Heart right ventricle (tissue), 16 donors: ENCODE results near the gene FAM83C. TPM values are rescaled to one million over a fixed set of nuclear protein-coding genes. Genes with fewer than 3 reads are reported as not detected.

ENCODE experiments used
- ATAC-seq, 8 donors: fragments of 200-7000 bp; cut with Tn5 transposase; one replicate each; pipeline ENCODE4 v1.9.1; 2020; ENCODE audit warnings: mild to moderate bottlenecking in 8 of 8, moderate library complexity in 8 of 8, moderate number of reproducible peaks in 1 of 8
- DNase-seq, 2 donors: peaks; one replicate each; pipeline ENCODE4 v3.0.0-alpha.2; 2020
- H3K27ac ChIP-seq, 10 donors: fragments of 200-600 bp; sonication (generic) in 2 of 10; one replicate each; pipeline versions ENCODE4 v1.5.0 to v1.8.0; 2020 to 2022; ENCODE audit warnings: mild to moderate bottlenecking in 3 of 10
- H3K27me3 ChIP-seq, 7 donors: fragments of 200-600 bp; one replicate each; pipeline ENCODE4 v1.8.0; 2021 to 2022; ENCODE audit warnings: mild to moderate bottlenecking in 2 of 7
- H3K36me3 ChIP-seq, 9 donors: fragments of 200-600 bp; sonication (generic) in 1 of 9; one replicate each; pipeline versions ENCODE4 v1.5.0 to v1.8.0; 2020 to 2022; ENCODE audit warnings: mild to moderate bottlenecking in 2 of 9
- H3K4me1 ChIP-seq, 9 donors: fragments of 200-600 bp; sonication (generic) in 1 of 9; one replicate each; pipeline versions ENCODE4 v1.5.0 to v1.8.0; 2020 to 2022; ENCODE audit warnings: mild to moderate bottlenecking in 4 of 9
- H3K4me3 ChIP-seq, 10 donors: fragments of 200-600 bp; sonication (generic) in 2 of 10; one replicate each; pipeline versions ENCODE4 v1.5.0 to v1.8.0; 2020 to 2022; ENCODE audit warnings: mild to moderate bottlenecking in 7 of 10, moderate library complexity in 2 of 10
- H3K9me3 ChIP-seq, 11 donors: fragments of 200-600 bp in 10 of 11; sonication (generic) in 2 of 11; one replicate each; pipeline versions ENCODE4 v1.5.0 to v1.8.0; 2013 to 2022; ENCODE audit warnings: mild to moderate bottlenecking in 2 of 11, control low read depth in 1 of 11, moderate library complexity in 1 of 11
- WGBS, 2 donors: extraction: QIAGEN DNeasy Blood & Tissue Kit; methylation state at CpG; one replicate each; pipeline ENCODE4 v1.1.7; 2013; ENCODE audit warnings: inconsistent platforms in 1 of 2; 5-methylcytosine and 5-hydroxymethylcytosine counted together
- intact Hi-C, 10 donors: fragments of 100-400 bp; cut with DNase I; formaldehyde crosslinking; loops; one replicate each; pipeline versions ENCODE4 v1.11.1 to v1.14.2; 2022
- polyA plus RNA-seq, 2 donors: library from polyadenylated mRNA; stranded (reverse); fragments of 200-250 nt; gene quantifications; one replicate each; pipeline ENCODE4 v1.2.3, GENCODE V29; 2013
- total RNA-seq, 10 donors: library from RNA; stranded (reverse); fragmentation: NEBNext Ultra II Directional in 3 of 10; extraction: Animal tissue kit (Norgen Biotek cat#: 25700) in 3 of 10; gene quantifications; one replicate each; pipeline versions ENCODE4 v1.2.1 to v1.2.4, GENCODE V29; 2021 to 2023
- TF ChIP-seq, protein P1 (sequence below), 9 donors: fragments of 200-600 bp; sonication (generic) in 2 of 9; IDR thresholded peaks; one replicate each; pipeline versions ENCODE4 v1.5.0 to v1.8.0; 2021 to 2022; ENCODE audit warnings: antibody characterized with exemption in 9 of 9, mild to moderate bottlenecking in 5 of 9, moderate library complexity in 1 of 9
- donor health status: Arrhythmogenic right ventricular cardiomyopathy.
- donor health status: ischemic (EF 13 %, LVEDD 7.1; RV severe dilation, severe dysfunction).
- donor health status: healthy with polysubstance abuse.
- donor health status: DM: no; HTN: yes; CAD: no.
- donor health status: DM: no; HTN: no; CAD: no.
- donor health status: ischemic (EF 25% LVEDD 6.9; RV normal size, moderate dysfunction).
- donor health status: ischemic (EF 25% LVEDD 5.7; RV mildly dilated, moderate dysfunction).
- donor health status: healthy.
- donor health status: DM: yes; HTN: yes; CAD: no.
- donor health status: Ischemic cardiomyopathy.
- donor health status: ischemic (EF 35%, LVEDD 5.7; RV mildly dilated, moderate dysfunction).
- donor health status: nonischemic (EF 11% LVEDD 7.7; RV severe dilation, severe dysfunction).
- donor health status: DM: yes; HTN: yes; CAD: no.
- donor health status: PGD.
- donor health status: ischemic (EF 29% LVEDD 5.4; RV normal size, mild dysfunction).
- donor health status: nonischemic (EF 23%, LVEDD 6.1; RV moderate dilation, normal function).

FAM83C gene
- total and polyA plus RNA-seq, 12 donors: 0.03 TPM; not detected in 11

DNA sequence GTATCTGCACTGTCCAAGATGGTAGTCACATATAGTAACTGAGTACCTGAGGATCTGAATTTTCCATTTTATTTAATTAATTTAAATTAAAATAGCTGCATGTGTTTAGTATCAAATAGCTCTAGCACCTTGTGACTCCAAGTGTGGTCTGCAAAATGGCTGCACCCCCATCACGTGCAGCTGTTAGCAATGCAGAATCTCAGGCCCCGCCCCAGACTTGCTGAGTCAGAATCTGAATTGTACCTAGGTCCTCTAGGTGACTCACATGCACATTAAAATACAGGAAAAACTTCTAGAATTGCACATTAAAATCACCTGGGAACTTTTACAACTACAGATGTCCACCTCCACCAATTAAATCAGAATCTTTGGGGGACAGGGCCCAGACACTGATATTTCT is 19.2 kb upstream of the FAM83C start:
- H3K27ac ChIP-seq: no peak overlapping the region
- H3K4me3 ChIP-seq: no peak overlapping the region
- TF ChIP-seq, protein P1, sequence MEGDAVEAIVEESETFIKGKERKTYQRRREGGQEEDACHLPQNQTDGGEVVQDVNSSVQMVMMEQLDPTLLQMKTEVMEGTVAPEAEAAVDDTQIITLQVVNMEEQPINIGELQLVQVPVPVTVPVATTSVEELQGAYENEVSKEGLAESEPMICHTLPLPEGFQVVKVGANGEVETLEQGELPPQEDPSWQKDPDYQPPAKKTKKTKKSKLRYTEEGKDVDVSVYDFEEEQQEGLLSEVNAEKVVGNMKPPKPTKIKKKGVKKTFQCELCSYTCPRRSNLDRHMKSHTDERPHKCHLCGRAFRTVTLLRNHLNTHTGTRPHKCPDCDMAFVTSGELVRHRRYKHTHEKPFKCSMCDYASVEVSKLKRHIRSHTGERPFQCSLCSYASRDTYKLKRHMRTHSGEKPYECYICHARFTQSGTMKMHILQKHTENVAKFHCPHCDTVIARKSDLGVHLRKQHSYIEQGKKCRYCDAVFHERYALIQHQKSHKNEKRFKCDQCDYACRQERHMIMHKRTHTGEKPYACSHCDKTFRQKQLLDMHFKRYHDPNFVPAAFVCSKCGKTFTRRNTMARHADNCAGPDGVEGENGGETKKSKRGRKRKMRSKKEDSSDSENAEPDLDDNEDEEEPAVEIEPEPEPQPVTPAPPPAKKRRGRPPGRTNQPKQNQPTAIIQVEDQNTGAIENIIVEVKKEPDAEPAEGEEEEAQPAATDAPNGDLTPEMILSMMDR (IDR thresholded peaks at IDR 0.05): no peak
- intact Hi-C loops: no loop called here
- DNase-seq (no peak), ATAC-seq (no peak)
- H3K9me3 ChIP-seq: no peaks in the 10 kb centered on the region
- no peaks in the 10 kb centered on the region for H3K27me3 ChIP-seq
- 95 to 96% methylated on average over 2 of the region's 2 CpGs for WGBS, 2 donors
- H3K4me1 ChIP-seq: peaks cover 3 to 25% (median 20%) of the 10 kb centered on the region in 9 donors
- peaks cover 0 to 49% (median 0%) of the 10 kb centered on the region in 9 donors for H3K36me3 ChIP-seq

DNA sequence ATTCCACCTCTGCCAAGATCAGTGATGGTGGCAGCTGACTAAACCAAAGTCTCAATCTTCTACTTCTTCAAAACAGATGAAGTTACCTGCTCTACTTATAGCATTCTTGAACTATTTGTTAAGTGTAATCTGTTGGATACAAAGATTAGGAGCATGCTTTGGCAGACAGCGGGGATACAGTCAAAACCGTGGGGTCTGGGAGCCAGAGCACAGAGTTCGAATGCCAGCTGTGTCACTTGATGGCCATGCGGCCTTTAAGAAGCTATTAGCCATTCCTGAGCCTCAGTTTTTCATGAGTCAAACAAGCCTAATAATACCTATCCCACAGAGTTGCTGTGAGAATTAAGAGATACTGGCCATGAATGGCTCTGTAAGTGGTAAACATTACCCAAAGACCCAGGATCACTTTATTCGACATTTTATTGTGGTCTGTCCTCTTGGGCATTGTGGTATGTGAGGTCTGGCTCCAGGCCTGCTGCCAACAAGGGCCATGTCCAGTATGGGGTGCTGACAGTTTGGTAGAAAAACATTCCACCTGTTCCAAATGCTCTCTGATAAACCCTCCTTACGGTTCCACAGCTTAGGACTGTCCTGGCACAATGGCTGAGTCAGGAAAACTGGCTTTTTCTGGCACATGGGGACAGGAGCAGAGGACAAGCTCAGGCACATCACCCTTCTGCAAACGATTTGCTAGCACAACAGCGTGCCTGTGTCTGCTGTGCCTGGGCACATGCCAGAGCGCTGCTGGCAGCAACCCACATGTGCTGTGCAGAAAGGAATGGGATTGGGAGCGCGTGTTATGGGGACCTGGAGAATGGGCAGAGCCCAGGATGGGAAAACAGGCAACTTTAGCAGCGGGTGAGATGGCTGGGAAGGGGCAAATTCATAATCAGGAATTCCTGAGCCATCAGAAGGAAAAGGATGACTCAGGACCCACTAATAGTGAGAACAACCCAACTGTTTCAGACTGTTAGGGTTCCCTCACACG is 15.7 kb upstream of the FAM83C start:
- WGBS, 2 donors: 42 to 60% methylated on average over 13 of the region's 13 CpGs
- Histone ChIP-seq H3K27me3 (no peaks in the 10 kb centered on the region), H3K9me3 (no peaks in the 10 kb centered on the region), H3K4me1 (peaks cover 3 to 45% (median 20%) of the 10 kb centered on the region in 9 donors), H3K36me3 (peaks cover 0 to 32% (median 0%) of the 10 kb centered on the region in 9 donors), H3K27ac (peak overlapping the region; percentile 6 to 74 (median 58)), H3K4me3 (no peak overlapping the region)
- TF ChIP-seq, protein P1 (IDR thresholded peaks at IDR 0.05): no peak
- DNase-seq: peak; percentile 56 to 78
- intact Hi-C loops: loop anchor here in 4 of 10 donors (2.0 to 5.0 kb wide), 2 partner anchors 129 to 131 kb away; partner anchors contain the start of gene GDF5 (in 4 of the 4)
- peak; percentile 39 to 84 (median 79) for ATAC-seq

DNA sequence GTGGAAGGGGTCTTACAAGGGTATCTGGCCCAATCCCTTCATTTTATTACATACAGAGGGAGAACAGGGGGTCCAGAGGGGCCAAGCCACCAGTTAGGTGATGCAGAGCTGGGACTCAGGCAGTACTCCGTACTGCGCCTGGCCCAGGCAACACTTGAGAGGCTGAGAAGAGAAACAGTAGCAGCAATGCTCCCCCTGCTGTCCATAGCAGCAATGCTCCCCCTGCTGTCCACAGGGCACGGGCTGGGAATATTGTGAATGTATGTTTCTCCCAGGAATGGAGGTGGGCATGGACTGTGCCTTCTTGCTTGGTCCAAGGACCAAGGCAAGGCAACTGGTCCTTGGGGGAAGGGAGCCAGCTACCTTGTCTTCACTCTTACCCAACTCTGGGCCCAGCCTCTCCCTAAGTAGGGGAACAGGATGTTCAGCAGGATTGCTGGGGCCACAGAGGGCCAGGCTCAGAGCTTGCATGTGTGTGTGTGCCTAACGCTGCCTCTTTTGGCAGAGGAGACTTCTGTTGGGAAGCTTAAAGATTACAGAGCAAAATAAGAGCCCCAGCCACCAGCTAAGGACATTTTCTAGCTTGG is 14.8 kb upstream of the FAM83C start:
- Histone ChIP-seq H3K36me3 (peaks cover 0 to 28% (median 0%) of the 10 kb centered on the region in 9 donors), H3K27ac (peak overlapping the region in 9 of 10 donors; percentile 6 to 74 (median 58)), H3K4me1 (peaks cover 3 to 45% (median 20%) of the 10 kb centered on the region in 9 donors), H3K4me3 (no peak overlapping the region), H3K9me3 (no peaks in the 10 kb centered on the region), H3K27me3 (no peaks in the 10 kb centered on the region)
- ATAC-seq (peak in 7 of 8 donors; percentile 36 to 70 (median 63)), DNase-seq (peak in 1 of 2 donors; percentile 37)
- intact Hi-C loops: loop anchor here in 3 of 10 donors (2.0 to 5.0 kb wide), 2 partner anchors 130 to 132 kb away; partner anchors contain the start of gene GDF5 (in 3 of the 3)
- WGBS, 2 donors: 26 to 37% methylated on average over 4 of the region's 4 CpGs
- TF ChIP-seq, protein P1 (IDR thresholded peaks at IDR 0.05): peak; percentile 23 to 78 (median 63)
